AG04450 (cell line): Measurements from ENCODE around the gene NR2F6. TPM values are rescaled to one million over a fixed set of nuclear protein-coding genes. Genes with fewer than 3 reads are reported as not detected.

ENCODE experiments used
- CTCF ChIA-PET: fragments of 300-600, 350-600 bp; formaldehyde crosslinking; extraction: SDS; loops from one replicate; lab custom pipeline; 2022; ENCODE audit warnings: antibody characterized with exemption, inconsistent platforms; lab: Charles Lee
- POLR2A ChIA-PET: fragments of 350-600 bp; formaldehyde crosslinking; extraction: SDS; loops from one replicate; lab custom pipeline; 2021; ENCODE audit warnings: antibody characterized with exemption, inconsistent platforms; lab: Yijun Ruan, JAX
- DNase-seq: peaks from one replicate; pipeline ENCODE4 v3.0.0-alpha.2; 2011; ENCODE audit warnings: low read depth, low spot score
- H3K27ac ChIP-seq: one replicate; pipeline ENCODE4 v1.5.1; 2012; ENCODE audit warnings: low read depth, low read length, control low read depth
- H3K27me3 ChIP-seq: one replicate; pipeline ENCODE4 v1.6.0; 2012; ENCODE audit warnings: low read length; ENCODE audit not compliant: control insufficient read depth, insufficient read depth
- H3K4me3 ChIP-seq: 2 replicates; pipeline ENCODE4 v1.5.1; 2011; ENCODE audit warnings: mild to moderate bottlenecking, low read depth, low read length, control low read depth
- H3K9me3 ChIP-seq: 2 replicates; pipeline ENCODE4 v1.5.1; 2012; ENCODE audit warnings: low read length; ENCODE audit not compliant: control insufficient read depth, insufficient read depth
- CTCF ChIP-seq: IDR thresholded peaks from 2 replicates; pipeline ENCODE4 v1.5.1; 2011; ENCODE audit warnings: low read depth, low read length, control low read depth, inconsistent platforms
- polyA minus RNA-seq: library from RNA; depleted of rRNA, polyadenylated mRNA; stranded (reverse); fragments of >200 nt; gene quantifications from 2 replicates; pipeline ENCODE4 v1.2.3, GENCODE V29; 2011; rRNA and poly(A)+ RNA removed
- polyA plus RNA-seq: library from polyadenylated mRNA; depleted of rRNA; stranded (reverse); fragments of >200 nt; gene quantifications from 2 replicates; pipeline ENCODE4 v1.2.3, GENCODE V29; 2011; rRNA removed

Gene NR2F6
- polyA plus RNA-seq (16.3 and 18.9 TPM in 2 replicates), polyA minus RNA-seq (8.8 and 12.6 TPM in 2 replicates)

DNA sequence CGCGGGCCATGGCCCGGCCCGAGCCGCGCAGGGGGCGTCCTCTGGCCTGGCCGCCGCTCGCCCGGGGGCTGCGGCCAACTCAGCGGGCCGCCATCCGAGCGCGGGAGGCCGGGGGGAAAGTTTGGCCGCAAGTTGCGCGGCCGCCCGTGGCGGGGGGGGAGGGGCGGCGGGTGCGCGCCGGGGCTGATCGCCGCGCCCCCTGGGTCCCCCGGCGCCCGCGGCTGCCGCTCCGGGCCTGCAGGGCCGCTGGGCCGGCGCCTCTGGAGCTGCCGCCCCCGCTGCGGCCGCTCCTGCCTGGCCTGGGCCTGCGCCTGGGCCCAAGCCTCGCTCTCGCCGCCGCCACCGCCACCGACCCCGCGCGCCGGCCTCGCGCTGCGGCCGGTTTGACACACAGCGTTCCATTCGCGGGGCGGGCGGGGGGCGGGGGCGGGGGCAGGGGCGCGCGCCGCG is at the start of gene NR2F6:
TSS of gene NR2F6 (minus strand) at position 385 of the 450 bp plus-strand sequence. CDS start 699 bp downstream, outside the sequence.
- Histone ChIP-seq H3K27me3 (no peaks in the 10 kb centered on the region), H3K27ac (peak within 1 kb of the TSS; percentile 47), H3K4me3 (peak within 1 kb of the TSS; percentile 86), H3K9me3 (no peaks in the 10 kb centered on the region; the same call in 1 of the 2 replicates)
- TF ChIP-seq CTCF: no peak
- no peak for DNase-seq
- CTCF ChIA-PET: no interaction called here
- POLR2A ChIA-PET: interaction anchor here (0.7 kb wide), 3 partner anchors 55 to 687 kb away, joined by 3 to 8 read pairs (median 6); partner anchors contain the start of gene CCDC124

DNA sequence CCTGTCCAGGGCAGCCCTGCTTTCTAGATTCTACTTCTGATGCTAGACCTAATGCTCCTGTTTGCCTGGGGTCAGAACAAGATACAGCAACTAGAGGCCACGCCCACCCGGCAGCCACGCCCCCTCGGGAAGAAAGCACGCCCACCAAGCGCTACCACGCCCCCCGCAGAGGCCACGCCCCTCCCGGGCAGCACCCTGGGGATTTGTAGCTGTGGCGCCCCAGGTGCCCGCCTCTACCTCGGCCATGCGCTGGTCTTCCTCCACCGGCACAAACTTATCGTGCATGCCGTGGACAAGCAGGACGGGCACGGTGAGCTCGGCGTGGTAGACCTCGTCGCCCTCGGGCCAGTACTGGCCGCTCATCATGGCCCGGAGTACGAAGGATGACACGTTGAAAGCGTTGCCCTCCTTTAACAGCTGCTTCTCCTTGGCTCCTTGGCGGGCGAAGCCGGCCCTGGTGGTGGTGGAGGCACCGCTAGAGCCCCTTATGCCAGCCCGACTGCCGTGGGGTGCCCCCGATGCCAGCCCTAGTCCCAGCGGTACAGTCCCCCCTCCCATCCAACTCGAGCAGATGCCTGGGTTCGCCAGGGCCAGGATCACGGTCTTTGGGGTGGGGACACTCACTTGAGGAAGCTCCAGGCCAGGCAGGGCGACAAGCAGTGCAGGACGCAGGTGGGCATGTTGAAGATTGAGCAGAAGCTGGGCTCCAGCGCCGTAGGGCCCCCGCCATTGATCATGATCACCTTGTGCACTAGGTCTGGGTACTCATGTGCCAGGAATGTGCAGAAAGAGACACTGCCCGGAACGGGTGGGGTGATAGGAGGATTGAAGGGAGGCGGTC is 48.6 kb upstream of the NR2F6 start:
- Histone ChIP-seq H3K27ac (no peak overlapping the region), H3K27me3 (no peaks in the 10 kb centered on the region), H3K4me3 (no peak overlapping the region), H3K9me3 (peaks cover 6% of the 10 kb centered on the region)
- POLR2A ChIA-PET: no interaction called here
- DNase-seq: no peak
- CTCF ChIA-PET: interaction anchor here (0.6 to 3.3 kb wide), 3 partner anchors 10 to 91 kb away, joined by 3 to 16 read pairs (median 11); partner anchors contain the start of genes ABHD8 and MRPL34
- TF ChIP-seq CTCF: no peak

GRCh38 chr19:17293605-17294004 is 47.9 kb upstream of the NR2F6 start:
- H3K4me3 ChIP-seq: no peak overlapping the region
- no peaks in the 10 kb centered on the region for H3K27me3 ChIP-seq
- TF ChIP-seq CTCF: no peak
- ChIA-PET CTCF (interaction anchor here (0.8 to 3.3 kb wide), 6 partner anchors 11 to 98 kb away, joined by 3 to 16 read pairs (median 3); partner anchors contain the start of genes ABHD8, ANKLE1, BABAM1 and MRPL34), POLR2A (interaction anchor here (0.7 to 1.6 kb wide), 3 partner anchors 11 to 78 kb away, joined by 3 to 11 read pairs (median 3); partner anchors contain the start of genes MRPL34 and USE1)
- H3K9me3 ChIP-seq: peaks cover 6% of the 10 kb centered on the region
- DNase-seq: no peak
- no peak overlapping the region for H3K27ac ChIP-seq

- ChIA-PET CTCF (interaction anchor here (0.6 to 3.3 kb wide), 9 partner anchors 10 to 687 kb away, joined by 3 to 16 read pairs (median 3); partner anchors contain the start of genes ABHD8, ANKLE1, BABAM1 and MRPL34), POLR2A (interaction anchor here (0.7 to 1.6 kb wide), 6 partner anchors 12 to 179 kb away, joined by 3 to 11 read pairs (median 4); partner anchors contain the start of genes MRPL34 and USE1)
- Histone ChIP-seq H3K4me3 (peak overlapping the region; percentile 63), H3K27me3 (no peaks in the 10 kb centered on the region), H3K27ac (peak overlapping the region; percentile 81), H3K9me3 (peaks cover 6% of the 10 kb centered on the region)
- peak; percentile 59 for DNase-seq
- peak; percentile 75 for TF ChIP-seq CTCF
Measured at GRCh38 chr19:17292301-17293074, 46.8 kb upstream of the NR2F6 start.
